ENCODE results near the gene NDUFA8.

DNA sequence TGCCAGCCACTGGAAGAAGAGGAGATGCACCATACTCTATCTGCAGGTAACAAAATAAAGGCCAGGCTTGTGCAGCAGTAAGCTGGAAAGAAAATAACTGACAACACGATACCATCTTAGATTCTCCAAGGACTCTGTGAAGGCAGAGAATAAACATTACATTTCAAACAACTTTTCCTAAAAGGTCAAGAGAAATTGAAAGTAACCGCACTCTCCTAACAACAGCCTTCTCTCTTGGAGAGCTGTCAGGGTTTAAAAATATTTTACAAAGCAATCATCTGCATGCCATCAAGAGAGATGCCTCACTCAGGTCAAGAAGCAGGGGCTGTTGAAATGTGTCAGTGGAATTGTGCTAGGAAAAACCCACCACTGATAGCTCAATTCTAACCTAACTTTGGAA, 53.0 kb downstream of the NDUFA8 start:
- TF ChIP-seq, protein P1, sequence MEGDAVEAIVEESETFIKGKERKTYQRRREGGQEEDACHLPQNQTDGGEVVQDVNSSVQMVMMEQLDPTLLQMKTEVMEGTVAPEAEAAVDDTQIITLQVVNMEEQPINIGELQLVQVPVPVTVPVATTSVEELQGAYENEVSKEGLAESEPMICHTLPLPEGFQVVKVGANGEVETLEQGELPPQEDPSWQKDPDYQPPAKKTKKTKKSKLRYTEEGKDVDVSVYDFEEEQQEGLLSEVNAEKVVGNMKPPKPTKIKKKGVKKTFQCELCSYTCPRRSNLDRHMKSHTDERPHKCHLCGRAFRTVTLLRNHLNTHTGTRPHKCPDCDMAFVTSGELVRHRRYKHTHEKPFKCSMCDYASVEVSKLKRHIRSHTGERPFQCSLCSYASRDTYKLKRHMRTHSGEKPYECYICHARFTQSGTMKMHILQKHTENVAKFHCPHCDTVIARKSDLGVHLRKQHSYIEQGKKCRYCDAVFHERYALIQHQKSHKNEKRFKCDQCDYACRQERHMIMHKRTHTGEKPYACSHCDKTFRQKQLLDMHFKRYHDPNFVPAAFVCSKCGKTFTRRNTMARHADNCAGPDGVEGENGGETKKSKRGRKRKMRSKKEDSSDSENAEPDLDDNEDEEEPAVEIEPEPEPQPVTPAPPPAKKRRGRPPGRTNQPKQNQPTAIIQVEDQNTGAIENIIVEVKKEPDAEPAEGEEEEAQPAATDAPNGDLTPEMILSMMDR (conservative IDR thresholded peaks at IDR 0.05): no peak
- TF ChIP-seq ZFX (IDR thresholded peaks at IDR 0.05): no peak

Data from C4-2B (cell line).